ENCODE results near the gene KCNJ18.
"Not testable (repeated sequence)": the region's sequence is repeated elsewhere in the genome, so short reads cannot be mapped to it uniquely, and the experiment has no call there.

Gene KCNJ18

GRCh38 chr17:21686165-21687015 lies 5.9 kb upstream of the KCNJ18 start:
- no peak for DNase-seq

DNA sequence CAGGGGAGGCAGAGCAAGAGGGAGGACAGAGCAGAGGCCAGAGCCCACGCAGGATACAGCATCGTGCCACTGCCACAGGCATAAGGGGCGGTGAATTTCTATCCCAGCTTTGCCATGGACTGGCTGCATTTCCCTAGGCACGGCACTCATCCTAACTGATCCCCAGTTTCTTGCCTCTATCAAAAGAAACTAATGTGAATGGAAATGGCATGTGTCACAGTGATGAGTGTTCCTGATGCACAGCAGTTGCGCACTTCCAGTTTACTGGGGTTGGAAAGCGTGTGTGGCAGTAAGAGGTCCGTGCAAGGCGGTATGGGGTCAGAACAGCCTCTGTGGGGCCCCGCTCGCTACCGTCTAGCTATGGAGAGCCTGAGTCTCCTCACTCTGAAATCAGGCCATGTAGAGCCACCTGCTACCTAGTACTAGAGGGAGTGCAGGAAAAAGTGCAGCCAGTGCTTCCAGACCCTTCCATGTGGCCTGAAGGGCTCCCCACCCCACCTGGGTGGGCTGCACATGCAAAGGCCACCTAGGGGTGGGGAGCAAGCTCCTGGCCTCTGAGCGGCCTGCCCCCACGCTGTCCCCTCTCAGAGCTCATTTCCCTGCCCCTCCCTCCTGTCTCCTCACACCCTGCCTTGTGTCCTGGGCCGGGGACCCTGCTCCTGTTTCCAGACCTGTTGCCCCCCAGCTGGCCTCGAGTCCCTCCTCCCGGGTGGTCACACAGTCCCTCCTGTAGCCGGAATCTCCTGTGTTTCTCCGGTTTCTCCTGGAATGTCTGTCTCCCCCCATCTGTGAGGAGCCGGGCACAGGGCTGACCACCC lies 5.0 kb upstream of the KCNJ18 start:
- no peak for DNase-seq

- DNase-seq: no peak
Measured at GRCh38 chr17:21688293-21688949, 3.9 kb upstream of the KCNJ18 start.

DNA sequence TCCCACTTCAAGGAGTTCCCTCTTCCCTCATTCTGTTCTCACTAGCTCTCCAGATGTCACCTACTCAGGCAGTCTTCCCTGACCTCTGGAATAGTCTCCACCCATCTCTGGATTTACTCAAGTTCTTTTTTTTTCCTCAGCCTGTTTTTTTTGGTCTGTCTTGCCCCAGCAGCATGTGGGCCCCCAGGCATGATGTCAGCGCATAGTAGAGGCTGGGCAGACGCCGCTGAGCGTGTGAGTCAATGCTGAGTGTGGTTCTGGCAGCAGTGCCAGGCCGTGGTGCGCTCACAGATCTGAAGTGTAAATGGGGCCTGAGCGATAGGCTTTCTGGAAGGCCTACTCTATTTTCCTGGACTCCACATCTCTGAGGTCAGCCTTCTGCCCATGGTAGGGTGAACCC lies 2.7 kb upstream of the KCNJ18 start:
- no peak for DNase-seq

DNA sequence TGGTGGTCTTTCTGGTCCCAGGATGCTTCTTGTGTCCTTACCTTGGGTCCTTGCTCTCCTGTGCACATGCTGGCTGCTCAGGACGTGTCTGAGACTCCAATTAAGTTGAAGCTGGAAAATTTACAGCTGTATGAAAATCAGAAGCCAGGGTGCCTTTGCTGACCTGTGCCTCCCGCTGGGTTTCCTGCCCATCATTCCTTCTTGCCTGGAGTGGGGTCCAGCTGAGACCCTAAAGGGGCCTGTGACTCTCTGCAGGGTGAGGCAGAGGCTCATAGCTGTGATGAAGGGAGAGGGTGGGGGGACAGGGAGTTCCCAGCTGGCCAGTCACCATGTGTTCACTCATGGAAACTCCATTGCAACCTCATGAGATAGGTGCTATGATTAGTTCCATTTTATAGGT lies 1.5 kb upstream of the KCNJ18 start:
- not testable (repeated sequence) for DNase-seq

DNA sequence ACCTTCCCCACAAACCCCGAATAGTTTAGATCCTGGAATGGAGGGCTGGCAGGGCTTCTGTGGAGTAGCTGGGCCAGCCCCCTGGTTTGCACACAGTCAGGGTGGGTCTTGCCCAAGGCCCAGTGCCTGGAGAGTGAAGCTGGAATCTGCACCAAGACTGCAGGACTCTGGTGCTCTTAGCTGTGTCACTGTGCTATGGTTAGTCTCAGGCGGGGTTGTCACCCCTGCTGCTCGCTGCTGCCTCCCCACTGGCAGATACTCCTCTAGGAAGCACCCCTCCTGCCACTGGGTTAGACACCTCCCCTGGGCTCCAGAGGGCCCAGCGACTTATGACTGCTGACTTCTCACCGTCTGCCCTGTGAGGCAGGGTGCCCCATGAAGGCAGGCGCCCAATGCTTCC lies 842 bp upstream of the KCNJ18 start:
- not testable (repeated sequence) for DNase-seq

DNA sequence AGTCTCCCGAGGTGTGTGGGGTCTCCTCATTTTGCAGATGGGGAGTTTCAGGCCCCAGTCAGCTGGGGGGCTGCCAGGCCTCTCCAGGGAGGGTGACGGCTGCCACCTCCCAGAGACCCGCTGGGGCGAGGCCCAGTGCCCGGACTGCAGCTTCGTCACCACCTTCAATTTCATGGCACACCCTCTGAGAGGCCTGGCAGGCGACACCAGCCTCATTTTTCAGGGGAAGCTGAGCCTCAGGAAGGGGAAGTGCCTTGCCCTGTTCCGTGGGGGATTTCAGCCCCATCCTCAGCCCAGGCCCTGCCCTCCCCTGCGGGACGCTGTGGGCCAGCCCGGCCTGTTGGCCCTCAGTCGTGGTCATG lies 362 bp downstream of the KCNJ18 start:
- DNase-seq: not testable (repeated sequence)

DNA sequence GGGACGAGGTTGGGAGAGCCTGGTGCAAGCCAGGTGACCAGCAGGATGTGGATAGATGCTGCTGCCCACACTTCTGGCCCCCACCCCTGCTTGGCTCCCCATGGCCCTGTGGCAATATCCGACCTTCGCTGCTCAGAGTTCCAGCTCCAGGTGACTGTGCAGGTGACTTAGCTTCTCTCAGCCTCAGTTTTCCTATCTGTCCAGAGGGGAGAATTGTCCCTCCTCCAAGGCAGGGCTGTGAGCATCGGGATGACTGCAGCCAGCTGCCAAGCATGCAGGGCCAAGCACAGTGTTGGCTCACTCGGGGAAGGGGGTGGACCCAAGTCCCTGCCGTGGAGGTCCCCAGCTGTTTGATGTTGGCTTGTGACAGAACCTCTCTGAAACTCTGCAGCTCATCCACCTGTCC lies 1.1 kb downstream of the KCNJ18 start:
- not testable (repeated sequence) for DNase-seq

GRCh38 chr17:21693937-21694336 lies 1.6 kb downstream of the KCNJ18 start:
- not testable (repeated sequence) for DNase-seq

DNA sequence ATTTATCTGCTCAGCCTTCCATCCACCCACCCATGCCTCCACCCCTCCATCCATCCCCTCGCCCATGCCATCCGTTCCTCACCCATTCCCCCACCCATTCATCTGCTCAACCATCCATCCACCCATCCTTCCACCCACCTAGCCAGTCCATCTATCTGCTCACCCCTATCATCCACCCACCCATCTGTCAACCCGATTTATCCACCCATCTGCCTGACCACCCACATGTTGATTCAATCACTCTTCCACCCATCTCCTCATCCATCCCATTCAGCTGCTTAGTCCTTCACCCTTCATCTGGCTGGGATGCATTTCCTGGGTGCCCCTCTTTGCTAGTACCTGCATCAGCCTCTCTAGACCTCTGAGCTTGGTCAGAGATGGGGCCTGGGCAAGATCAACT lies 3.9 kb downstream of the KCNJ18 start:
- not testable (repeated sequence) for DNase-seq

DNA sequence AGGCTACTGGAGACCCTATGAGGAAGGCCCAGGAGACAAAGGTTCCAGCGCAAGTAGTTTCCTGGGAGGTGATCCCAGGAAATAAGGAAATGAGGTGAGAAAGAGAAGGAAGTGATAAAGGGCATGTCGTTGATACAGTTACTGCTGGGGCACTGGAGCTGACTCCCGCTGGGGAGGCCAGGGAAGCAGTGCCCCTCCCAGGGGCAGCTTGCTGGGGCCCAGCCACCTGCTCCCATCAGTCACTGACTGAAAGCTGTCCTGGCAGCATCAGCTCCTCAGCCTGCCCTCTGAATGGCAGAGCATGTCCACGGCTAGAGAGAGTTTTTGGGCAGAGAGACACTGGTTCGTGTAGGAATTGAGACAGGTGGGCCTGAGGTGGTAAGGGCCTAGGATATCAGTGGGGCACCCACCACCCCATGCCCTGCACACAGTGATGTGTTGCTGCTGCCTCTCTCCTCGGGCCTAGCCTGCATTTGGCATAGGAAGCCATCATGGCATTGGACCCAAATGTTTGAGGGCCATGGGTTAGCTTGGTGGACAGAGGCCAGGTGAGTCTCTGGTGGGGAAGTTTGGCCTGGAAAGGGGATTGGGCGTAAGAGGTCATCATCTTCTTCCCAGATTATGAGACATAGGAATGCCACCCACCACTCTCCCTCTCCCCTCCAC lies 4.7 kb downstream of the KCNJ18 start:
- not testable (repeated sequence) for DNase-seq

GRCh38 chr17:21697508-21697860 lies 5.2 kb downstream of the KCNJ18 start:
- not testable (repeated sequence) for DNase-seq

GRCh38 chr17:21698437-21699075 lies 6.2 kb downstream of the KCNJ18 start:
- DNase-seq: not testable (repeated sequence)

DNA sequence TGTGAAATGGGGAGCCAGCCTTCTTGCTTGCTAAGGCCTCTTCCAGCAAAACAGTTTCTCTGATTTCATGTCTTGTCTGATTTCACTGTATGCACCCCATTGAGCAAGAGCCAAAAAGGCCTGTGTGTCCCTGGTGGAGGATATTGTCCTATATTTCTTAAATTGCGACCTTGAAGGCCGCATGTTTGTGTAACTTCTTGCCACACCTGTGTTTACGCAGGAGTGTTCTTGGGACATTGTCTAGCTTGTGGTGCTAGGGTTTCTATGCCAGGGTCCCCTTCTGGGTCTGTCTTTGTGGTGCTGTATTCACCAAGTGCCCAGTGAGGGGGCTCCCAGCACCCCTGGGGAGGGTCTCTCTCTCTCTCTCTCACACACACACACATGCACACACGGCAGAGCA lies 6.8 kb downstream of the KCNJ18 start:
- not testable (repeated sequence) for DNase-seq

GRCh38 chr17:21699573-21700236 lies 7.4 kb downstream of the KCNJ18 start:
- not testable (repeated sequence) for DNase-seq

DNA sequence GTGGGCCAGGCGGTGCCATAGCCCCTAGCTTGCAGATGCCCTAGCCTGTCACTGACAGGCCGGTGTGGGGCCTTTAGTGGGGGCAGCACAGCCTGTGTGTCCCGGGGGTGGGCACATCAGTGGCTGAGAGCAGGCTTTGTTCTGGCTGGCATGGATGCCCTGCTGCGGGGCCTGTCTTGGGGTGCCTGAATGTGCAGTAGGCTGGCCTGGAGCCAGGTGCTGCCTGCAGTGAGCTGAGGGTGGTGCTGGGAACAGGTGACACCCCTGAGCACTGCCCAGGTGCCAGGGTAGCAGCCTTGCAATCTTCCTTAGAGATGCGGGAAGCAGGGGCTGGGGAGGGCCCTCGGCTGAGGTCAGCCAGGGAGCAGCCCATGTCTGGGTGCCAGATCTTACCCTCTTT lies 8.8 kb downstream of the KCNJ18 start:
- not testable (repeated sequence) for DNase-seq

GRCh38 chr17:21702029-21702428 lies 9.7 kb downstream of the KCNJ18 start:
- not testable (repeated sequence) for DNase-seq

GRCh38 chr17:21702521-21702920 lies 10.2 kb downstream of the KCNJ18 start:
- not testable (repeated sequence) for DNase-seq

GRCh38 chr17:21702940-21703640 lies 10.8 kb downstream of the KCNJ18 start:
- DNase-seq: not testable (repeated sequence)

- not testable (repeated sequence) for DNase-seq
Measured at GRCh38 chr17:21703891-21704872, 11.9 kb downstream of the KCNJ18 start.
